Lower leg skin (tissue), 4 donors: ENCODE measurements around the gene ZBTB16. TPM values are rescaled to one million over a fixed set of nuclear protein-coding genes. Genes with fewer than 3 reads are reported as not detected.

Experiments used
- DNase-seq, 2 donors: peaks; one replicate each; pipeline ENCODE4 v3.0.0-alpha.2; 2019; ENCODE audit warnings: low spot score in 2 of 2
- H3K4me3 ChIP-seq: fragments of 200-600 bp; sonication (generic); 2 replicates; pipeline ENCODE4 v1.5.1; 2017; ENCODE audit warnings: mild to moderate bottlenecking, low read depth; ENCODE audit not compliant: poor library complexity, severe bottlenecking
- POLR2A ChIP-seq, 2 donors: fragments of 450-650 bp; IDR thresholded peaks; one replicate each; pipeline ENCODE4 v1.6.1; 2016 to 2017; ENCODE audit warnings: antibody characterized with exemption in 2 of 2, mild to moderate bottlenecking in 1 of 2, moderate library complexity in 1 of 2
- WGBS, 2 donors: methylation state at CpG; one replicate each; pipeline ENCODE4 v1.1.5; 2018; 5-methylcytosine and 5-hydroxymethylcytosine counted together
- intact Hi-C: fragments of 100-400 bp; cut with DNase I; formaldehyde crosslinking; loops from one replicate; pipeline ENCODE4 v1.15.0; 2023; ENCODE audit warnings: low total_unique reads
- total RNA-seq, 4 donors: library from RNA; depleted of rRNA; stranded (reverse); fragments of >200 nt; gene quantifications; one replicate each; pipeline ENCODE4 v1.1.0, GENCODE V29; 2016
- TF ChIP-seq, protein P1 (sequence below), 3 donors: fragments of 450-650 bp; IDR thresholded peaks; one replicate each; pipeline ENCODE4 v1.5.1; 2016; ENCODE audit warnings: antibody characterized with exemption in 3 of 3, mild to moderate bottlenecking in 3 of 3, moderate library complexity in 2 of 3

The ZBTB16 gene
- total RNA-seq, 4 donors from 2014 or later = 167 to 369 (median 233) TPM

DNA sequence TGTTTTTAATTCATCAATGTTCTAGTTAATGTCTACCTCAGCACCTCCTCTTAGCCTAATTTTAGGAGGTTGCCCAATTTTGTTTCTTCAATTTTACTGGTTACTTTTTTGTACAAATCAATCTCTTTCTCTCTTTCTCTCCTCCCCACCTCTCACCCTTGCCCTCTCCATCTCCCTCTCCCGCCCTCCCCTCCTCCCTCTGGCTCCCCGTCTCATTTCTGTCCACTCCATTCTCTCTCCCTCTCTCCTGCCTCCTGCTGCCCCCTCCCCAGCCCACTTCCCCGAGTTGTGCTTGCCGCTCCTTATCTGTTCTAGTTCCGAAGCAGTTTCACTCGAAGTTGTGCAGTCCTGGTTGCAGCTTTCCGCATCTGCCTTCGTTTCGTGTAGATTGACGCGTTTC, 195.8 kb downstream of the ZBTB16 start:
- no peak overlapping the region for H3K4me3 ChIP-seq
- TF ChIP-seq, protein P1, sequence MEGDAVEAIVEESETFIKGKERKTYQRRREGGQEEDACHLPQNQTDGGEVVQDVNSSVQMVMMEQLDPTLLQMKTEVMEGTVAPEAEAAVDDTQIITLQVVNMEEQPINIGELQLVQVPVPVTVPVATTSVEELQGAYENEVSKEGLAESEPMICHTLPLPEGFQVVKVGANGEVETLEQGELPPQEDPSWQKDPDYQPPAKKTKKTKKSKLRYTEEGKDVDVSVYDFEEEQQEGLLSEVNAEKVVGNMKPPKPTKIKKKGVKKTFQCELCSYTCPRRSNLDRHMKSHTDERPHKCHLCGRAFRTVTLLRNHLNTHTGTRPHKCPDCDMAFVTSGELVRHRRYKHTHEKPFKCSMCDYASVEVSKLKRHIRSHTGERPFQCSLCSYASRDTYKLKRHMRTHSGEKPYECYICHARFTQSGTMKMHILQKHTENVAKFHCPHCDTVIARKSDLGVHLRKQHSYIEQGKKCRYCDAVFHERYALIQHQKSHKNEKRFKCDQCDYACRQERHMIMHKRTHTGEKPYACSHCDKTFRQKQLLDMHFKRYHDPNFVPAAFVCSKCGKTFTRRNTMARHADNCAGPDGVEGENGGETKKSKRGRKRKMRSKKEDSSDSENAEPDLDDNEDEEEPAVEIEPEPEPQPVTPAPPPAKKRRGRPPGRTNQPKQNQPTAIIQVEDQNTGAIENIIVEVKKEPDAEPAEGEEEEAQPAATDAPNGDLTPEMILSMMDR (IDR thresholded peaks at IDR 0.05) = no peak
- no peak for TF ChIP-seq POLR2A (IDR thresholded peaks at IDR 0.05)
- intact Hi-C loops = loop anchor here (5.0 kb wide), 1 partner anchor 193 kb away; no protein-coding TSS in a partner anchor
- no peak for DNase-seq
- 92 to 93% methylated on average over 11 of the region's 11 CpGs for WGBS, 2 donors

DNA sequence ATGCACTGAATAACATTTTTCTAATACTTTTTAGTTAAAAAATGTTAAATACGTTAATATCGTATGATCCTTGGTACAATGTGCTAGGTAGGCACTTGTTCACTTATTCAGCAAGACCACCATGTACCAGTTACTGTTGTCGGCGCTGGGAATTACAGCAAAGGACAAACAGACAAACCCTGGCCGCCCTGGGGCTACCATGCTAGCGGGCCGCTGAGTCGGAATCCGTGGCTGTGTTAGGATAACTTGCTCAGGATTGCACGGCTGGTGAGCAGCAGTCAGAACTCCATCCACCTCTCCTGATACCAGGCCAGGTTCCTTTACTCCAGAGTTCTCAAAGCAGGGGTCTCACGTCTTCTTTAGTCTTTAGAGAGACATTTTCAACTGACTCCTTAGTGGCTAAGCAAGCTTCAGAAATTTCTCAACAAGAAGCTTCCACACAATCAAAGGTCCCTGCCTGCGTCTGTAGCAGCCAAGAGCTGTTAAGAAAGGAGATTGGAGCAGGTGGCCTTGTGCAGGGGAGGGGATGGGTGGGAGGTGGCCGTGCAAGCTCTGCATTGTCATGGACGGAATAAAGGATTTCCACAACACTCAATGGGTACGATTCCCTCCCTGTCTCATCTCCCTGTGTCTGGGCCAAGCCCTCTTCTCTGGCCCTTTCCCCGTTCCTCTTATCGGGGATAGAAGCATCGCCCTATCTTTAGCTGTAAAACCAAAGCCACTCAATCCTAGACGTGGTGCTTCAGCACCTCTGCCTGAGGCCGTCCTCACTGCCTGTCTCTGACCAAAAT, 196.9 kb downstream of the ZBTB16 start:
- intact Hi-C loops = loop anchor here (5.0 kb wide), 1 partner anchor 194 kb away; no protein-coding TSS in a partner anchor
- TF ChIP-seq, protein P1 (IDR thresholded peaks at IDR 0.05) = no peak
- no peak for TF ChIP-seq POLR2A (IDR thresholded peaks at IDR 0.05)

DNA sequence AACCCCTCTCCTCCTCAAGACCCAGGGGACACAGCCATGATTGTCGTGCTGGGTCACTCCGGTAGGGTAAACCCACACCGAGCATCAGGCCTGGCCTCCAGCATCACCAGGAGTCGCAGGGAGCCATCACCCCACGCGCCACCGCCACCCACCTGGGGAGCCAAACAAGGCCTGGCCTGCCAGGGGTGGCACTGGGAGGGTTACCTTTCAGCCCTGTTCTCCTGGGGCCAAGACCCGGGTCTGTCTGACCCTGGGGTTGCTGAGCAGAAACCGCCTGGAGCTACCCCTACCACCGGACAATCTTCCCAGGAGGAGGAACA, 197.4 kb downstream of the ZBTB16 start:
- TF ChIP-seq, protein P1 (IDR thresholded peaks at IDR 0.05) = no peak
- no peak for TF ChIP-seq POLR2A (IDR thresholded peaks at IDR 0.05)
- WGBS, 2 donors = 83% methylated on average over 6 to 10 of the region's 10 CpGs
- no peak for DNase-seq
- intact Hi-C loops = loop anchor here (5.0 kb wide), 1 partner anchor 195 kb away; no protein-coding TSS in a partner anchor
- H3K4me3 ChIP-seq = no peak overlapping the region

More for the DNA sequence above, 196.9 kb downstream of the ZBTB16 start:
- WGBS, 2 donors = 85 to 92% methylated on average over 20 of the region's 20 CpGs
- H3K4me3 ChIP-seq = no peak overlapping the region
- no peak for DNase-seq

DNA sequence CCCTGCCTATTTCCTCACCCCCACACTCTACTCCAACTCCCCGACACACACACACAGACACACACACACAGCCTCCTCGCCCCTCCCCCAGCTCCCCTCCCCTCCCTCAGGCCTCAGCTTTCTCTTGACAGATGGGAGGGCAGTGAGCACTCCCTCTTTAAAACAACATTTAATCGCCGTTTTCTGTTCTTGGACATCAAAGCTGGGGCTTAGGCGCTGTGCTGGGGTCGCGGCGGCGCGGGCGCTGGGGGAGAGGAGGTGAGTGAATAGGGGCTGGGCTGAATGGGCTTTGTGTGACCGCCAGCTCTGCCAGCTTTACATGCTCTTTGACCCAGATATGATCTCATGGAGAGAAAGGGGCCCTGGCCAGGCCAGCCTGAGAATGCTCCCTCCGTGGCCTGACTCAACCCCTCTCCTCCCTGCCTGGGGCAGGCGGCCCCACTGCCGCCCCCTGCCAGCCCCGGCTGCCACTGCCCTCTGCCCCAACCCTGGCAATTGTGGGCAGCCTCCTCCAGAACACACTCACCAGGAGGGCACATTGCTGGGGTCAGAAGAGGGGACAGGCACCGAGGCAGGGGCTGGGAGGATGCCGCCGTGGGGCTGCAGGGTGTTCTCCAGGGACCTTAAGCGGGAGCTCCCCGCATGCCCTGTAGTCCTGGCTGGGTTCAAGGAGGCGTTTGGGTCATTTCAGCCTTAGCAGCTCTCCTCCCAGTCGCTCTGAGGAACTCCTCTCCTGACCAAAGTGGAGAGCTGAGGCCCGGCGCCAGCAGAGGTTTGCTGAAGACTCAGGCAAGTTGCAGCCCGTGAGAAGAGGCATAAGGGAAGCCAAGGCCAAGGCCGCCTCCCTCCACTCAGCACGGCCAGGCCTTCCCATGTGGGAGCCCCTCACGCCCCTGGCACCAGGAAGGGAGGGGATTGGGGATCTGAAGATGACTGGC, 198.4 kb downstream of the ZBTB16 start:
- intact Hi-C loops = loop anchor here (5.0 kb wide), 1 partner anchor 196 kb away; no protein-coding TSS in a partner anchor
- no peak overlapping the region for H3K4me3 ChIP-seq
- no peak for TF ChIP-seq POLR2A (IDR thresholded peaks at IDR 0.05)
- TF ChIP-seq, protein P1 (IDR thresholded peaks at IDR 0.05) = no peak
- peak; percentile 72 to 95 for DNase-seq
- 46 to 54% methylated on average over 23 to 25 of the region's 29 CpGs for WGBS, 2 donors

DNA sequence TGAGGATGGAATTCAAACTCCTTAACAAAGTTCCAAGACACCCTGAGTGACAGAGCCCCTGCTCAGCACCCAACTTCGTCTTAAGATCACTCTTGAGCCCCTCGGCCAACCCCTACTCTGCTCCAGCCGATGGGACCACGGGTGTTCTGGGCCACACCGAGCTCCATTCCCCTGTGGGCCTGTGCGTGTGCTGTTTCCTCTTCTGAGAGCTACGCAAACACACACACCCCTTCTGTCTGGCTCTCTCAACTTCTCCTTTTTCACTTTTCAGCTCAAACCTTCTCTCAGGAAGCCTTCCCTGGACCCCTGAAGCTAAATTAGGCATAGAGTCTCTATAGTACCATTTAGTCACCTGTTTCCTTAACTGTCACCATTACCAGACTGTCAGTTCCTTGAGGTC, 199.2 kb downstream of the ZBTB16 start:
- TF ChIP-seq POLR2A (IDR thresholded peaks at IDR 0.05) = no peak
- TF ChIP-seq, protein P1 (IDR thresholded peaks at IDR 0.05) = no peak
- whole genome bisulfite sequencing, 2 donors = 81 to 84% methylated on average over 7 of the region's 7 CpGs
- no peak overlapping the region for H3K4me3 ChIP-seq
- intact Hi-C loops = loop anchor here (5.0 kb wide), 1 partner anchor 196 kb away; no protein-coding TSS in a partner anchor
- no peak for DNase-seq
